ENCODE data around the gene ADAM8.

DNA sequence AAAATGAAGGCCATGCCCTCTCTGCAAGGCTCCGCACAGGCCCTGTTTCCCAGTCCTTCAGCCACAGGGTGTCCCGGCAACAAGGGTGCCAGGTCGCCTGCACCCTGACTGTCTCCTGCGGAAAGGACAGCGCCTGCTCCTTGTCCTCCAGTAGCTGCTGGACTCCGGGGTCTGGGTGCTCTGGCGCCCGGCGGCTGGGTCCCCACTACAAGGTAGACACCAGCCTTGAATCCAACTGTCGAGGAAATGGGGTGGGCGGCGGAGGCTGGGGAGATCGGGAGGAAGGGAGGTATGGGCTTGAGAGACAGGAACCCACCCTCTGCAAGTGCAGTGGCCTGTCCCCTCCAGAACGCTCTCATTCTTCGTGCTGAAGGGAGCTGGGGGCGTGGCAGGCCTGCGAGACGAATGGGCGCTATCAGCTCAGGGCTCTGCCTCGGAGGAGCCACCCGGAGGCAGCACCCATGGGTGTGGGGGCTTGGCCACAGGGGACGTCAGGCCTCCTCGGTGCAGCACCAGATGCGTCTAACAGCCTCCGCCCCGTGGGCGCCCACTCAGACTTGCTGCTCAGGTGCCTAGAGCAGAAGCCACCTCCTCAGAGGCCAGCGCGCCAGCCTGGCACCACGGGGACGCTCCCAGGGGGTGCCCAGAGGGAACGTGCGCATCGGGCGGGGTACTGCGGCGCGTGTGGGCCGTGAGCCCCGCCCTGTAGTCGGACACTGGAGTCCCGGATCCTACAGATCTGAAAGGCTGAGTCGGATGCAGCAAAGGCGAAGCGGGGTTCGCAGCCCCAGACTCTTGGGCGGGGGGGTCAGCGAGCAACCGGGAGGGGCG lies 15.6 kb downstream of the ADAM8 start:
- TF ChIP-seq MAX (IDR thresholded peaks at IDR 0.05; ENCODE audit: low read depth, low read length) (no peak; the same call in 1 of the 2 replicates), PAX8 (IDR thresholded peaks at IDR 0.05) (no peak), ASH2L (IDR thresholded peaks at IDR 0.05; ENCODE audit: borderline replicate concordance, low read depth) (no peak), SUZ12 (IDR thresholded peaks at IDR 0.05; ENCODE audit: unreplicated experiment) (no peak), CHD1 (IDR thresholded peaks at IDR 0.05; ENCODE audit: low read depth, low read length) (no peak), JUND (IDR thresholded peaks at IDR 0.05; ENCODE audit: low read depth, low read length) (no peak), JUNB (IDR thresholded peaks at IDR 0.05) (no peak), FOXK2 (IDR thresholded peaks at IDR 0.05) (no peak), RCOR1 (conservative IDR thresholded peaks at IDR 0.05; ENCODE audit: low read depth, low read length) (no peak), CTCF (IDR thresholded peaks at IDR 0.05 in 2 of 3, conservative IDR thresholded peaks at IDR 0.05 in 1 of 3; ENCODE audit: control insufficient read depth in 2 of 3, extremely low read depth in 1 of 3, insufficient read depth in 1 of 3, low read depth in 3 of 3, low read length in 3 of 3) (peak in 1 of 3 experiments; percentile 5; a peak in 1 of 6 replicates), FOS (IDR thresholded peaks at IDR 0.05; ENCODE audit: borderline replicate concordance, extremely low read depth, insufficient read length) (no peak), HDAC2 (IDR thresholded peaks at IDR 0.05) (no peak), POLR2A (IDR thresholded peaks at IDR 0.05; ENCODE audit: low read depth, low read length) (peak; percentile 59; the same call in 1 of the 2 replicates)
